Measurements from ENCODE around the gene PCAT7.

DNA sequence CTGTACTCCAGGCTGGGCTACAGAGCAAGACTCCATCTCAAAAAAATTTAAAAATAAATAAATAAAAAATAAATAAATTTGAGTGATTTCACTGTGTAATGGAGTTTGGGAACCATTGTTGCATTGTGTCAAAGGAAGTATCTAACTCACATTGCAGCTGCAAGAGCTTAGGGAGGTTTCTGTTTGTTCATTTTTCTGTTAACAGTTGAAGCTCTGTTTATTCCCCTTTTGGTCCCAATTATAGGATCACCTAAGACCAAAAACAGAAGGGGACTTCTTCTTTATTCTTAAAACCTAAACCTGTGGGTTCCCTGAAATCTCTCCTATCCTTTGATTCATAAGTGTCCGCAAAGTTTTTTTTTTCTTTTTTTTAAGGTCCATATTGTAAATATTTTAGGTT, 28.6 kb upstream of the PCAT7 start:
- TF ChIP-seq, protein P1, sequence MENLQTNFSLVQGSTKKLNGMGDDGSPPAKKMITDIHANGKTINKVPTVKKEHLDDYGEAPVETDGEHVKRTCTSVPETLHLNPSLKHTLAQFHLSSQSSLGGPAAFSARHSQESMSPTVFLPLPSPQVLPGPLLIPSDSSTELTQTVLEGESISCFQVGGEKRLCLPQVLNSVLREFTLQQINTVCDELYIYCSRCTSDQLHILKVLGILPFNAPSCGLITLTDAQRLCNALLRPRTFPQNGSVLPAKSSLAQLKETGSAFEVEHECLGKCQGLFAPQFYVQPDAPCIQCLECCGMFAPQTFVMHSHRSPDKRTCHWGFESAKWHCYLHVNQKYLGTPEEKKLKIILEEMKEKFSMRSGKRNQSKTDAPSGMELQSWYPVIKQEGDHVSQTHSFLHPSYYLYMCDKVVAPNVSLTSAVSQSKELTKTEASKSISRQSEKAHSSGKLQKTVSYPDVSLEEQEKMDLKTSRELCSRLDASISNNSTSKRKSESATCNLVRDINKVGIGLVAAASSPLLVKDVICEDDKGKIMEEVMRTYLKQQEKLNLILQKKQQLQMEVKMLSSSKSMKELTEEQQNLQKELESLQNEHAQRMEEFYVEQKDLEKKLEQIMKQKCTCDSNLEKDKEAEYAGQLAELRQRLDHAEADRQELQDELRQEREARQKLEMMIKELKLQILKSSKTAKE (IDR thresholded peaks at IDR 0.05; ENCODE audit: low read depth, poor library complexity, severe bottlenecking): no peak
- TF ChIP-seq ESRRA (IDR thresholded peaks at IDR 0.05; ENCODE audit: low read length) (no peak), YY1 (IDR thresholded peaks at IDR 0.05; ENCODE audit: low read depth, low read length) (no peak), EGR1 (IDR thresholded peaks at IDR 0.05; ENCODE audit: borderline replicate concordance in 1 of 2, low read depth in 2 of 2, low read length in 2 of 2) (no peak), JUND (IDR thresholded peaks at IDR 0.05; ENCODE audit: low read depth, low read length) (no peak), RCOR1 (conservative IDR thresholded peaks at IDR 0.05; ENCODE audit: low read depth, low read length) (no peak), MTA3 (IDR thresholded peaks at IDR 0.05; ENCODE audit: borderline replicate concordance, low read length) (no peak)
- TF ChIP-seq, protein P2, sequence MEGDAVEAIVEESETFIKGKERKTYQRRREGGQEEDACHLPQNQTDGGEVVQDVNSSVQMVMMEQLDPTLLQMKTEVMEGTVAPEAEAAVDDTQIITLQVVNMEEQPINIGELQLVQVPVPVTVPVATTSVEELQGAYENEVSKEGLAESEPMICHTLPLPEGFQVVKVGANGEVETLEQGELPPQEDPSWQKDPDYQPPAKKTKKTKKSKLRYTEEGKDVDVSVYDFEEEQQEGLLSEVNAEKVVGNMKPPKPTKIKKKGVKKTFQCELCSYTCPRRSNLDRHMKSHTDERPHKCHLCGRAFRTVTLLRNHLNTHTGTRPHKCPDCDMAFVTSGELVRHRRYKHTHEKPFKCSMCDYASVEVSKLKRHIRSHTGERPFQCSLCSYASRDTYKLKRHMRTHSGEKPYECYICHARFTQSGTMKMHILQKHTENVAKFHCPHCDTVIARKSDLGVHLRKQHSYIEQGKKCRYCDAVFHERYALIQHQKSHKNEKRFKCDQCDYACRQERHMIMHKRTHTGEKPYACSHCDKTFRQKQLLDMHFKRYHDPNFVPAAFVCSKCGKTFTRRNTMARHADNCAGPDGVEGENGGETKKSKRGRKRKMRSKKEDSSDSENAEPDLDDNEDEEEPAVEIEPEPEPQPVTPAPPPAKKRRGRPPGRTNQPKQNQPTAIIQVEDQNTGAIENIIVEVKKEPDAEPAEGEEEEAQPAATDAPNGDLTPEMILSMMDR (IDR thresholded peaks at IDR 0.05 in 2 of 3, conservative IDR thresholded peaks at IDR 0.05 in 1 of 3; ENCODE audit: control insufficient read depth in 2 of 3, extremely low read depth in 1 of 3, insufficient read depth in 1 of 3, low read depth in 3 of 3, low read length in 3 of 3): no peak
- TF ChIP-seq, protein P3, sequence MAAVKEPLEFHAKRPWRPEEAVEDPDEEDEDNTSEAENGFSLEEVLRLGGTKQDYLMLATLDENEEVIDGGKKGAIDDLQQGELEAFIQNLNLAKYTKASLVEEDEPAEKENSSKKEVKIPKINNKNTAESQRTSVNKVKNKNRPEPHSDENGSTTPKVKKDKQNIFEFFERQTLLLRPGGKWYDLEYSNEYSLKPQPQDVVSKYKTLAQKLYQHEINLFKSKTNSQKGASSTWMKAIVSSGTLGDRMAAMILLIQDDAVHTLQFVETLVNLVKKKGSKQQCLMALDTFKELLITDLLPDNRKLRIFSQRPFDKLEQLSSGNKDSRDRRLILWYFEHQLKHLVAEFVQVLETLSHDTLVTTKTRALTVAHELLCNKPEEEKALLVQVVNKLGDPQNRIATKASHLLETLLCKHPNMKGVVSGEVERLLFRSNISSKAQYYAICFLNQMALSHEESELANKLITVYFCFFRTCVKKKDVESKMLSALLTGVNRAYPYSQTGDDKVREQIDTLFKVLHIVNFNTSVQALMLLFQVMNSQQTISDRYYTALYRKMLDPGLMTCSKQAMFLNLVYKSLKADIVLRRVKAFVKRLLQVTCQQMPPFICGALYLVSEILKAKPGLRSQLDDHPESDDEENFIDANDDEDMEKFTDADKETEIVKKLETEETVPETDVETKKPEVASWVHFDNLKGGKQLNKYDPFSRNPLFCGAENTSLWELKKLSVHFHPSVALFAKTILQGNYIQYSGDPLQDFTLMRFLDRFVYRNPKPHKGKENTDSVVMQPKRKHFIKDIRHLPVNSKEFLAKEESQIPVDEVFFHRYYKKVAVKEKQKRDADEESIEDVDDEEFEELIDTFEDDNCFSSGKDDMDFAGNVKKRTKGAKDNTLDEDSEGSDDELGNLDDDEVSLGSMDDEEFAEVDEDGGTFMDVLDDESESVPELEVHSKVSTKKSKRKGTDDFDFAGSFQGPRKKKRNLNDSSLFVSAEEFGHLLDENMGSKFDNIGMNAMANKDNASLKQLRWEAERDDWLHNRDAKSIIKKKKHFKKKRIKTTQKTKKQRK (IDR thresholded peaks at IDR 0.05; ENCODE audit: low read depth, low read length): no peak

All from GM12878 (cell line).